AG10803 (cell line): ENCODE results near the gene CAMKMT.

Experiments used
- DNase-seq: peaks from one replicate; pipeline ENCODE4 v3.0.0; 2010; ENCODE audit warnings: low read depth
- H3K4me3 ChIP-seq: 2 replicates; pipeline ENCODE4 v1.5.1; 2011; ENCODE audit warnings: mild to moderate bottlenecking, low read length, control low read depth
- CTCF ChIP-seq: conservative IDR thresholded peaks from 2 replicates; pipeline ENCODE4 v1.5.1; 2011; ENCODE audit warnings: mild to moderate bottlenecking, low read length, control low read depth, inconsistent platforms

Gene CAMKMT

DNA sequence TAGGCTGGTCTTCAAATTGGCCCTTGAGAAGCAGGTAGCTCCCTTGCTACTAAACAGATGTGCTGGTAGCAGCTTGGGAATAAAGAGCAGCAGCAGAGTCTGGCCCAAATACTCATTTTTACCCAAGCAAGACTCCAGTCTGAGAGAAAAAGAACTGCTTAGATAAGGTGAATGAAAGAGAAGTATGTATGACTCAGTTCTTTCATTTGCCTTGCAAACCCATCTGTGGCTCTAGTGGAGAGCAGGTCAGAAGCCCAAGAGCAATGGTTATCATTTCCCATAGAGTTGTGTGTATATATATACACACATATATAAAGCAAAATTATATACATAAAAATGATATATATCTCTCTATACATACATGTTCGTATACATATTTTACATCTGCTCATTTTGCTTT lies 80.3 kb downstream of the CAMKMT start:
- no peak for TF ChIP-seq CTCF
- H3K4me3 ChIP-seq = no peak overlapping the region
- no peak for DNase-seq

GRCh38 chr2:44443517-44443916 lies 81.8 kb downstream of the CAMKMT start:
- no peak for TF ChIP-seq CTCF
- DNase-seq = no peak
- no peak overlapping the region for H3K4me3 ChIP-seq

GRCh38 chr2:44444881-44445280 lies 83.1 kb downstream of the CAMKMT start:
- no peak overlapping the region for H3K4me3 ChIP-seq
- TF ChIP-seq CTCF = no peak
- DNase-seq = no peak

- H3K4me3 ChIP-seq = no peak overlapping the region
- no peak for TF ChIP-seq CTCF
- DNase-seq = no peak
These were observed 87.2 kb downstream of the CAMKMT start for GRCh38 chr2:44448860-44449527.

DNA sequence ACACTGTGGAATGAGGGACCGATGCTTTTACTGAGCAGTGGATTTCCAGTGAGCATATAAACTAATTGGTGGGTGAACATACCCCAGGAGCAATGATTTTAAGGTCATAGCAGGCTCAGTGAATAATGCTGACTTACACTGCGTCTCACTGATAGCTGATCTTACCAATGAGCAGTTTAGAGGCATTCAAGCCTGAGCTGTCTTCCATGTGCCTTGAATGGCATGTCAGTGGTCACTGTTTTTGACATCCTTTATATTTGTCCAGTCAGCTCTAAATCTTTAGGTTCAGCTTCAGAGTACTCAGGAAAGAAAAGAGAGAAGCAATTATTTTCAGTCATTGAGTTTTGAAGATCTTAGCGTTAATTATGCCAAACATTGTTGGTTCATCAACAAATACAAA lies 88.3 kb downstream of the CAMKMT start:
- DNase-seq = no peak
- TF ChIP-seq CTCF = no peak
- H3K4me3 ChIP-seq = no peak overlapping the region

- no peak for TF ChIP-seq CTCF
- H3K4me3 ChIP-seq = no peak overlapping the region
- DNase-seq = peak; percentile 10
These were observed 89.1 kb downstream of the CAMKMT start for GRCh38 chr2:44450806-44451205.

- H3K4me3 ChIP-seq = no peak overlapping the region
- no peak for DNase-seq
These were observed 90.4 kb downstream of the CAMKMT start for GRCh38 chr2:44452069-44452583.

More at GRCh38 chr2:44452069-44452583, 90.4 kb downstream of the CAMKMT start:
- TF ChIP-seq CTCF = no peak
